Psoas muscle (tissue), 8 donors: ENCODE results near the gene P2RX5. TPM values are rescaled to one million over a fixed set of nuclear protein-coding genes. Genes with fewer than 3 reads are reported as not detected.

ENCODE experiments used
- ATAC-seq, 4 donors: fragments of 200-7000 bp; cut with Tn5 transposase; one replicate each; pipeline ENCODE4 v1.9.1; 2020; ENCODE audit warnings: moderate library complexity in 3 of 4, mild to moderate bottlenecking in 2 of 4
- DNase-seq, 2 donors: peaks; one replicate each; pipeline ENCODE4 v3.0.0-alpha.2; 2020
- H3K27ac ChIP-seq: fragments of 200-600 bp; one replicate; pipeline ENCODE4 v1.8.0; 2022
- H3K27me3 ChIP-seq, 3 donors: fragments of 200-600 bp in 1 of 3; one replicate each; pipeline versions ENCODE4 v1.6.1 to v1.8.0; 2013 to 2022; ENCODE audit warnings: low read length in 2 of 3, mild to moderate bottlenecking in 2 of 3, moderate library complexity in 1 of 3; ENCODE audit not compliant: insufficient read depth in 3 of 3
- H3K36me3 ChIP-seq, 2 donors: fragments of 200-600 bp in 1 of 2; one replicate each; pipeline versions ENCODE4 v1.6.1 to v1.8.0; 2013 to 2022; ENCODE audit warnings: low read depth in 1 of 2, mild to moderate bottlenecking in 1 of 2, moderate library complexity in 1 of 2; ENCODE audit not compliant: insufficient read depth in 1 of 2
- H3K4me1 ChIP-seq: fragments of 200-600 bp; one replicate; pipeline ENCODE4 v1.8.0; 2022
- H3K4me3 ChIP-seq: fragments of 200-600 bp; one replicate; pipeline ENCODE4 v1.8.0; 2022; ENCODE audit warnings: mild to moderate bottlenecking
- H3K9me3 ChIP-seq: fragments of 200-600 bp; one replicate; pipeline ENCODE4 v1.8.0; 2022
- WGBS, 3 donors: extraction: QIAGEN DNeasy Blood & Tissue Kit; methylation state at CpG; one replicate each; pipeline versions ENCODE4 v1.1.6 to v1.1.7; 2013; 5-methylcytosine and 5-hydroxymethylcytosine counted together
- intact Hi-C, 2 donors: fragments of 100-400 bp; cut with DNase I; formaldehyde crosslinking; loops; one replicate each; pipeline versions ENCODE4 v1.11.0 to v1.14.2; 2022
- polyA plus RNA-seq, 3 donors: library from polyadenylated mRNA; stranded (reverse); fragments of 200-250 nt; gene quantifications; one replicate each; pipeline ENCODE4 v1.2.3, GENCODE V29; 2013
- total RNA-seq, 4 donors: library from RNA; stranded (reverse); fragmentation: NEBNext Ultra II Directional in 2 of 4; extraction: Animal tissue kit (Norgen Biotek cat#: 25700) in 2 of 4; gene quantifications; one replicate each; pipeline versions ENCODE4 v1.2.1 to v1.2.4, GENCODE V29; 2021 to 2023
- TF ChIP-seq, protein P1 (sequence below): fragments of 200-600 bp; IDR thresholded peaks from one replicate; pipeline ENCODE4 v1.8.0; 2022; ENCODE audit warnings: antibody characterized with exemption
- donor health status: healthy with polysubstance abuse.
- donor health status: DM: no; HTN: no; CAD: no; lungs with moderate emphysema.
- donor health status: Bipolar disorder and iron deficiency.
- donor health status: healthy.
- donor health status: DM: yes; HTN: yes; CAD: no.
- donor health status: DM: no; HTN: no; CAD: no.
- donor health status: DM: no; HTN: no; CAD: no.
- donor health status: DM: yes; HTN: yes; CAD: no.

Gene P2RX5
- total and polyA plus RNA-seq, 7 donors, result 15.5 to 138 (median 30.8) TPM

GRCh38 chr17:3667366-3668278 is 28.3 kb downstream of the P2RX5 start:
- H3K4me1 ChIP-seq, result peaks cover 35% of the 10 kb centered on the region
- 1 to 4% (median 2%) methylated on average over 32 to 39 of the region's 39 CpGs for WGBS, 3 donors
- DNase-seq (peak; percentile 92 to 95), ATAC-seq (peak; percentile 67 to 79 (median 70))
- peak overlapping the region; percentile 96 for H3K27ac ChIP-seq
- H3K9me3 ChIP-seq, result no peaks in the 10 kb centered on the region
- H3K4me3 ChIP-seq, result peak overlapping the region; percentile 97
- TF ChIP-seq, protein P1, sequence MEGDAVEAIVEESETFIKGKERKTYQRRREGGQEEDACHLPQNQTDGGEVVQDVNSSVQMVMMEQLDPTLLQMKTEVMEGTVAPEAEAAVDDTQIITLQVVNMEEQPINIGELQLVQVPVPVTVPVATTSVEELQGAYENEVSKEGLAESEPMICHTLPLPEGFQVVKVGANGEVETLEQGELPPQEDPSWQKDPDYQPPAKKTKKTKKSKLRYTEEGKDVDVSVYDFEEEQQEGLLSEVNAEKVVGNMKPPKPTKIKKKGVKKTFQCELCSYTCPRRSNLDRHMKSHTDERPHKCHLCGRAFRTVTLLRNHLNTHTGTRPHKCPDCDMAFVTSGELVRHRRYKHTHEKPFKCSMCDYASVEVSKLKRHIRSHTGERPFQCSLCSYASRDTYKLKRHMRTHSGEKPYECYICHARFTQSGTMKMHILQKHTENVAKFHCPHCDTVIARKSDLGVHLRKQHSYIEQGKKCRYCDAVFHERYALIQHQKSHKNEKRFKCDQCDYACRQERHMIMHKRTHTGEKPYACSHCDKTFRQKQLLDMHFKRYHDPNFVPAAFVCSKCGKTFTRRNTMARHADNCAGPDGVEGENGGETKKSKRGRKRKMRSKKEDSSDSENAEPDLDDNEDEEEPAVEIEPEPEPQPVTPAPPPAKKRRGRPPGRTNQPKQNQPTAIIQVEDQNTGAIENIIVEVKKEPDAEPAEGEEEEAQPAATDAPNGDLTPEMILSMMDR, result no peak
- intact Hi-C loops, result loop anchor here in 1 of 2 donors (1.0 kb wide), 1 partner anchor 27 kb away; no protein-coding TSS in a partner anchor
- H3K36me3 ChIP-seq, result peaks cover 2 to 49% of the 10 kb centered on the region in 2 donors
- H3K27me3 ChIP-seq, result no peaks in the 10 kb centered on the region

DNA sequence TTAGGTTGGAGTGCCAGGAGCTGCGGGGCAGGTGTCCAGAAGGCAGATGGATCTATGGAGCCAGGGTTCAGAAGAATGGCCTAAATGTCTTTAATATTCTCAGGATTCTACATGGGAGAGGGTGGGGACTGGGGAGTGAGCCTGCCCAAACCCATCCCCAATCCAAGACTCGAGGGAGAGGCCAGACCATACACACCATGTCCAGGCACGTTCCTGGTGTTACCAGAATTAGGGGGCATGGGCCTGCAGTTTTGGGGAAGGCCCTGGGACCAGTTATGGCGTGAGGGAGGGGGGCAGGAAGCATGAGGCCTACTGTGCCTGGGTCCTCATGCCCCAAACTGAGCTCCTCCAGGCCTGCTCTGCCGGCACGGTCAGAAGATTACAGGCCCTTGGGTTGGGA is 29.4 kb downstream of the P2RX5 start:
- 54 to 67% (median 58%) methylated on average over 6 of the region's 6 CpGs for WGBS, 3 donors
- H3K4me1 ChIP-seq, result peaks cover 35% of the 10 kb centered on the region
- TF ChIP-seq, protein P1, result no peak
- H3K4me3 ChIP-seq, result peak overlapping the region; percentile 97
- ATAC-seq, result no peak
- no peaks in the 10 kb centered on the region for H3K27me3 ChIP-seq
- H3K36me3 ChIP-seq, result peaks cover 2 to 53% of the 10 kb centered on the region in 2 donors
- H3K27ac ChIP-seq, result peak overlapping the region; percentile 96
- intact Hi-C loops, result no loop called here
- DNase-seq, result no peak
- H3K9me3 ChIP-seq, result no peaks in the 10 kb centered on the region

DNA sequence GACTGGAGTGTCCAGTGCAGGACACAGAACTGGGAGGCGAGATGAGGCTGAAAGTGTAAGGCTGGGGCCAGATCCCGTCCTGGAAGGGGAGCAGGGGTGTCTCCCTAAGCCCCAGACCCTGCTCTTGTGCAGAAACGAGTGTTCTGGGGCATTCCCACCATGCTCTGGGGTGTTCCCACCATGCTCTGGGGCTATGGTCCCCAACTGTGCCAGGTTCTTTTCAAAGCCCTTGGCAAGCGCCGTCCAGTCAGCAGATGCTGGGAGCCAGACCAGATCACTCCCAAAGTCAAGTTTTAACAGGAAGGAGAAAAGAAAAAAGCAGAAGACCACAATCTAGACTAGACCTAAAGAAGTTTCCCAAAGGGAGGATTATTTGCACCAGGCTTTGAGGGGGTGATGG is 30.1 kb downstream of the P2RX5 start:
- Histone ChIP-seq H3K9me3 (no peaks in the 10 kb centered on the region), H3K4me1 (peaks cover 35% of the 10 kb centered on the region), H3K36me3 (peaks cover 2 to 55% of the 10 kb centered on the region in 2 donors), H3K4me3 (no peak overlapping the region), H3K27me3 (no peaks in the 10 kb centered on the region), H3K27ac (peak overlapping the region; percentile 96)
- WGBS, 3 donors, result 46 to 59% (median 53%) methylated on average over 5 of the region's 5 CpGs
- ATAC-seq (no peak), DNase-seq (no peak)
- TF ChIP-seq, protein P1, result no peak
- intact Hi-C loops, result no loop called here

DNA sequence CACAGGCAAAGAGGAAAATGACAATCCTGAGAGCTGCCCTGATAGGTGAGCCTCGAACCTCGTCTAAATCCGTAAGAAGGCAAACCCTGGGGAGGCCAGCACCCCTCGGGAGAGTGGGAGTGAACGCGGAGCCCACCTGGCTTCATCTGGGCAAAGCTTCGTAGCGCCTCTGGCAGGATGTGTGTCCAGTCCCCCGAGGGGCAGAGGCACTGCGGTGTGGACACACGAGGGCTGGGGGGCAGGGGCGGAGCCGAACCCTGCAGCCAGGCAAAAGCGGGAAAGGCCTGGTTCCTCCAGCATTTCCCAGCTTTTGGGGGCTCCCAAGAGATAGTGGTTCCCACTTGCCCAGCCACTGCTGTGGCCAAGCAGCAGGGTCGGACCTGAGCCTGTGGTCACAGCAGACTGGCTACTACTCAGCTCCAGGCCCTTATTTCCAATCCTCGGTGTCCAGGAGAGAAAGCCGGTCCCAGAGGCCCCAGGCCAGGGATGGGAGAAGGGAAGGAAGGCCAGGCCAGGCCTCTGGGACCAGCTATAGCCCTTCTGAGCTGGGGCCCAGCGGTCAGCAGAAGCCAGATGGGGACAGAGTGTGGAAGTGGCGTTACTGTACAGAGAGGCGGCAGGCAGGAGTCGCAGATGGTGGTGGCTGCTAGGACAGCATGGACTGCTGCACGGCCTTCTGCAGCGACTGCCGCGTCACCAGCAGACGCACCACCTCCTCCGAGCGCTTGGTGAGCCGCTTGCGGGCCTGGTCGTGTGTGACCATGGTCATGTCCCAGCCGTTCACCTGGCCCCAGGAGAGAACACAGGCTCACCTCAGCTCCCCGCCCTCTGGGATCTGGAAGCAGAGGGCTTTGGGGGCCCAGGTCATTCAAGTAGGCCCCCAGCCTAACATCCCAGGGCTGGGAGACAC is 32.6 kb downstream of the P2RX5 start:
- Histone ChIP-seq H3K4me3 (no peak overlapping the region), H3K9me3 (no peaks in the 10 kb centered on the region), H3K36me3 (peaks cover 2 to 52% of the 10 kb centered on the region in 2 donors), H3K4me1 (peaks cover 40% of the 10 kb centered on the region), H3K27me3 (no peaks in the 10 kb centered on the region), H3K27ac (no peak overlapping the region)
- ATAC-seq (no peak), DNase-seq (no peak)
- intact Hi-C loops, result no loop called here
- 82 to 87% (median 86%) methylated on average over 32 to 33 of the region's 33 CpGs for WGBS, 3 donors
- TF ChIP-seq, protein P1, result no peak
